GM12865 (cell line): Measurements from ENCODE around the gene AFDN.

ENCODE experiments used
- DNase-seq: peaks from one replicate; pipeline ENCODE4 v3.0.0; 2010; ENCODE audit warnings: low read depth
- H3K4me3 ChIP-seq: 2 replicates; pipeline ENCODE4 v1.5.1; 2011; ENCODE audit warnings: mild to moderate bottlenecking, low read depth, low read length, control low read depth
- TF ChIP-seq, protein P1 (sequence below): IDR thresholded peaks from 2 replicates; pipeline ENCODE4 v1.5.1; 2011; ENCODE audit warnings: low read length, control low read depth, low read depth, inconsistent platforms; ENCODE audit not compliant: insufficient read depth; ENCODE audit errors: missing control alignments

Gene AFDN

DNA sequence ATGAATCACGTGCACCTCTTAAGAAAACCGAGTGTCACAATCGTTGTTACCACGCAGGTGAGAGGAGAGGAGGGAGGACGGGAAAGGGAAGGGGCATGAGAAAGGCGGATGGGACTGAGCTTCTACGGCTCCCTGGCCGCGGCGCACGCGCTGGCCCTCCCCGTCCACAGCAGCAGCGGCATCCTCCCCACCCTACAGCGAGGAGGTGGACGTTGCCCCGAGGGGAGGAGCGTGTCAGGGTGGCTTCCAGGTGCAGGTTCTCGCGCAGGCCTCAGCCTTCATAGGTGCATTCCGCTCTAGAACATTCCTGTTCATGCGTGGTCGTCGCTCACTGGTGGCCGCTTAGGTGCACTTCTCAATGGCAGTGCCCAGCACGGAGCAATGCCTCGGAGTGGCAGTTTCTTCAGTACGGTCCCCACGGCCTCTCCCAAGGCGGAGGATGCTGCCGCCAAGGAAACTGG lies 29.7 kb upstream of the AFDN start:
- no peak for DNase-seq
- H3K4me3 ChIP-seq: no peak overlapping the region
- TF ChIP-seq, protein P1, sequence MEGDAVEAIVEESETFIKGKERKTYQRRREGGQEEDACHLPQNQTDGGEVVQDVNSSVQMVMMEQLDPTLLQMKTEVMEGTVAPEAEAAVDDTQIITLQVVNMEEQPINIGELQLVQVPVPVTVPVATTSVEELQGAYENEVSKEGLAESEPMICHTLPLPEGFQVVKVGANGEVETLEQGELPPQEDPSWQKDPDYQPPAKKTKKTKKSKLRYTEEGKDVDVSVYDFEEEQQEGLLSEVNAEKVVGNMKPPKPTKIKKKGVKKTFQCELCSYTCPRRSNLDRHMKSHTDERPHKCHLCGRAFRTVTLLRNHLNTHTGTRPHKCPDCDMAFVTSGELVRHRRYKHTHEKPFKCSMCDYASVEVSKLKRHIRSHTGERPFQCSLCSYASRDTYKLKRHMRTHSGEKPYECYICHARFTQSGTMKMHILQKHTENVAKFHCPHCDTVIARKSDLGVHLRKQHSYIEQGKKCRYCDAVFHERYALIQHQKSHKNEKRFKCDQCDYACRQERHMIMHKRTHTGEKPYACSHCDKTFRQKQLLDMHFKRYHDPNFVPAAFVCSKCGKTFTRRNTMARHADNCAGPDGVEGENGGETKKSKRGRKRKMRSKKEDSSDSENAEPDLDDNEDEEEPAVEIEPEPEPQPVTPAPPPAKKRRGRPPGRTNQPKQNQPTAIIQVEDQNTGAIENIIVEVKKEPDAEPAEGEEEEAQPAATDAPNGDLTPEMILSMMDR: no peak

DNA sequence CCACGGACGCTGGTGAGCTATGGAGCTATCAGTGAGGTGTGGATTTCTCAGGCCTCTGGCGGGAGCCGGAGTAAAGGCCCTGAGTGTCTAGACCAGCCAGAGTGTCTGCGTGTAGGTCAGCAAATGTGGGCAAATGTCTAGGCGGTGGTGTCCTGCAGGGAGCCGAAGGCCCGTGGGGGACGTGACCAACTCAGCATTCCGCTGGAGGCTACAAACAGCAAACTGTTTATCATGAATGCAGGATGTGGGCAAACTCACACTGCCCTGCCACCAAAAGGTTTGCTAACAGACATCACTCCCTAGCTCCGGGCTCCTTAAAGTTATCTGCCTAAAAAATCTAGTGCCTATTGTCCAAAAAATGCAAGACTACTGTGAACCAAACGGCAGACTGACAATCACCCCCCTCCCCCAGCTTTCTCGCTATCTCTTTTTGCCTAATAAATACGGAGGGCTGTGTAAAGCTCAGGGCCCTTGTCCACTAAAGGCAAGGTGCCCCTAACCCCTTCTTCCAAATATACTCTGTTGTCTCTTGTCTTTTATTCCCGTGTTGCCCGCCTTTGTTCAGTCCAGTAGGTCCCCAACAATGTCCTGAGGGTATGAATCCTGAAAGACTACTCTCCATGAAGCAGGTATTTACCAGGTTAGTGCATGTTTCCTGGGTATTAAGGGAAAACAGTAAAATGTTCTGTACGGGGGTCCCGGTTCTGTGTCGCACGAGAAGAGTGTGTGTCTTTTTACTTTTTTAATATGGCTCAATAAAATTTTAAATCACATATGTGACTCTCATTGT lies 29.0 kb upstream of the AFDN start:
- no peak overlapping the region for H3K4me3 ChIP-seq

GRCh38 chr6:167798453-167798852 lies 28.3 kb upstream of the AFDN start:
- DNase-seq: no peak
- TF ChIP-seq, protein P1: no peak
- no peak overlapping the region for H3K4me3 ChIP-seq

More for the DNA sequence above, 29.0 kb upstream of the AFDN start:
- TF ChIP-seq, protein P1: no peak
- no peak for DNase-seq

DNA sequence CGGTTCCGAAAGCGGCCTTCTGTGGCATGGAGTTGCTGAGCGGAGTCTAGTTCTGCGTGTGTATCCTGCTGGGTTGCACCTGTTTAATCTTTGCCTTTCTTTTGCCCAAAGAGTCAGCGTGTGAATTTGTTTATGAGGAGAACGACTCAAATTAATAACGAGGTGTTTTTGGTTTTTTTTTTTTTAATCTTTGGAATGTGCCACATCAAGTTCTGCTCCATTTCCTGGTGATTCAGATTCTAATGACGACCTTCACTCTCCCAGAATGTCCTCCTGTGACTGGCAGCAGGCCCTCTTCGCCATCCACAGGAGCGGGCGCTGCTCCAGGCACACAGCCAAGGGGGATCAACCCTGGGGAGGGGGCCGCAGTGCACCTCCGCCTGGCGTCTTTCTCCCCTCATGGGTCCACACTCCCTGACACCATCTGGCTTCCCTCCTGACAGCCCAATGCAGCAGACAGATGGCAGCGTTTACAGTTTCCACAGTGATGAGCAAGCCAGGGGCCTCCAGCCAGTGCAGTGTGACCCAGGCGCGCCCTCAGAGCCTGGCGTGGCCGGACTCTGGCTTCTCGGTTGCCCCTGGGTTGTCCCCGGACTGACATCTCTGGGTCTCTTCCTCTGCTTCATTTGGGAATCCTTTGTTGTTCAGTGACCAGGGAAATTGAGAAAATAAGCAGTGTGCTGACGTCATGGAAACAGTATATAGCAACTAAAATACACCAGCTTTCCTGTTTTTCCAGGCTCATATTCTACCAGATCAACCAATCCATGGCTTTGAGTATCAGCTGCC lies 27.5 kb upstream of the AFDN start:
- DNase-seq: no peak
- TF ChIP-seq, protein P1: no peak
- no peak overlapping the region for H3K4me3 ChIP-seq

DNA sequence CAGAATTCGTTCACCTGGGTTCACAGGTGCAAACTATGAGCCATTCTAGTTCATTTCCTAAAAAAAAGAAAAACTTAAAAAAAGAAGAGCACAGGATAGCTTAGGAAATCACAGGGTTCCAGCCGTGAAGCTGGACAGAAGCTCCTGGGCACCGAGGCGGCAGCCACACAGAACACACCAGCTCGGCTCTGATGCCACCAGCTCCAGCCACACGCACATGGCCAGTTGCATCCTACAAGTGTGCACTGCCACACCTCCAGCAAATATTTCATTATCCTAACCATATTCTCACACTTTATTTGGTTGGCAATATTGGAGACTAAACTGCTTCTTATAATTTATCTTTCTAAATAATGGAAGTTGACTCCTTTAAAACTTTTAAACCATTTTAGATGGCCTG lies 26.2 kb upstream of the AFDN start:
- TF ChIP-seq, protein P1: no peak
- no peak overlapping the region for H3K4me3 ChIP-seq

DNA sequence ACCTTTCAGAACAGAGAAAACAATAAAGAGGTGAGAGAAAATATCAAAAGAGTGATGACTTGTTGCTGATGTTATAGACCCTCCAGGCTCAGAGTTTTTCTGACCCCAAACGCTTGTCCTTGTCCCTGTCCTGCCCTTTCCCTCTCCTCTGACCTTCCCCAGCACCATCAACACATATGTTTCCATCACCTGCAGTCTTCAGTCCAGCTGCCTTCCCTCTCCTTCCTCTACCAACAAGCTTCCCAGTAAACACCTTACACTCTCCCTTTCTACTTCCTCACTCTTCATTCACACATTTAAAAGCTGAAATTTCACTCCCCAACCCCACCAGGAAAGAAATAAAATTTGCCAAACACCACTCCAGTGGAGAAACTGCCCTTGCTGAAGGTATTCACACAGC lies 25.4 kb upstream of the AFDN start:
- H3K4me3 ChIP-seq: no peak overlapping the region
- TF ChIP-seq, protein P1: no peak
- DNase-seq: no peak

More for the DNA sequence above, 26.2 kb upstream of the AFDN start:
- DNase-seq: no peak
